Body of pancreas (tissue), 4 donors: Measurements from ENCODE around the gene DYSF.

ENCODE experiments used
- POLR2A ChIP-seq, 3 donors: fragments of 450-650 bp; IDR thresholded peaks; one replicate each; pipeline ENCODE4 v1.6.1; 2016; ENCODE audit warnings: antibody characterized with exemption in 3 of 3, mild to moderate bottlenecking in 2 of 3
- TF ChIP-seq, protein P1 (sequence below), 7 experiments: fragments of 450-650 bp in 4 of 7; fragments of 200-600 bp in 3 of 7; sonication (generic) in 3 of 7; IDR thresholded peaks; one replicate each; pipeline ENCODE4 v1.5.1; 2016 to 2019; ENCODE audit warnings: antibody characterized with exemption in 7 of 7

DNA sequence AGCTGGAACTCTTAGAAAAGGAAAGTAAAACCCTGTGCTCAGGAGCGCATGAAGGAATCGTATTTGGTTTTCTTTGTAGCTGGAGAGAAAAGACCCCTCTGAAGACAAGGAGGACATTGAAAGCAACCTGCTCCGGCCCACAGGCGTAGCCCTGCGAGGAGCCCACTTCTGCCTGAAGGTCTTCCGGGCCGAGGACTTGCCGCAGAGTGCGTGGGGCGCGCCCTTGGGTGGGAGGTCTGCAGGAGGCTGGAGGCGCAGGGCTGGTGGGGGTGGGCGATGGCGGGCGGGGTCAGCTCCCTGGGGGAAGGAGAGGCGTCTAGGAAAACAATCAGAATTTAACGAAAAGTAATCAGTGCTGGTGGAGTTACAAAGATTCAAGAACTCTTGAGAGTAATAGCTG, 72.8 kb downstream of the DYSF start:
- TF ChIP-seq, protein P1, sequence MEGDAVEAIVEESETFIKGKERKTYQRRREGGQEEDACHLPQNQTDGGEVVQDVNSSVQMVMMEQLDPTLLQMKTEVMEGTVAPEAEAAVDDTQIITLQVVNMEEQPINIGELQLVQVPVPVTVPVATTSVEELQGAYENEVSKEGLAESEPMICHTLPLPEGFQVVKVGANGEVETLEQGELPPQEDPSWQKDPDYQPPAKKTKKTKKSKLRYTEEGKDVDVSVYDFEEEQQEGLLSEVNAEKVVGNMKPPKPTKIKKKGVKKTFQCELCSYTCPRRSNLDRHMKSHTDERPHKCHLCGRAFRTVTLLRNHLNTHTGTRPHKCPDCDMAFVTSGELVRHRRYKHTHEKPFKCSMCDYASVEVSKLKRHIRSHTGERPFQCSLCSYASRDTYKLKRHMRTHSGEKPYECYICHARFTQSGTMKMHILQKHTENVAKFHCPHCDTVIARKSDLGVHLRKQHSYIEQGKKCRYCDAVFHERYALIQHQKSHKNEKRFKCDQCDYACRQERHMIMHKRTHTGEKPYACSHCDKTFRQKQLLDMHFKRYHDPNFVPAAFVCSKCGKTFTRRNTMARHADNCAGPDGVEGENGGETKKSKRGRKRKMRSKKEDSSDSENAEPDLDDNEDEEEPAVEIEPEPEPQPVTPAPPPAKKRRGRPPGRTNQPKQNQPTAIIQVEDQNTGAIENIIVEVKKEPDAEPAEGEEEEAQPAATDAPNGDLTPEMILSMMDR (IDR thresholded peaks at IDR 0.05) = no peak
- no peak for TF ChIP-seq POLR2A (IDR thresholded peaks at IDR 0.05)
